Germinal center (tissue), 1 donor: ENCODE results near the gene VTI1A.
"Not testable (repeated sequence)": the region's sequence is repeated elsewhere in the genome, so short reads cannot be mapped to it uniquely, and the experiment has no call there.

Source experiments
- DNase-seq: peaks from one replicate; pipeline ENCODE4 v3.0.0; 2012; ENCODE audit warnings: mixed read lengths, low spot score

Gene VTI1A

DNA sequence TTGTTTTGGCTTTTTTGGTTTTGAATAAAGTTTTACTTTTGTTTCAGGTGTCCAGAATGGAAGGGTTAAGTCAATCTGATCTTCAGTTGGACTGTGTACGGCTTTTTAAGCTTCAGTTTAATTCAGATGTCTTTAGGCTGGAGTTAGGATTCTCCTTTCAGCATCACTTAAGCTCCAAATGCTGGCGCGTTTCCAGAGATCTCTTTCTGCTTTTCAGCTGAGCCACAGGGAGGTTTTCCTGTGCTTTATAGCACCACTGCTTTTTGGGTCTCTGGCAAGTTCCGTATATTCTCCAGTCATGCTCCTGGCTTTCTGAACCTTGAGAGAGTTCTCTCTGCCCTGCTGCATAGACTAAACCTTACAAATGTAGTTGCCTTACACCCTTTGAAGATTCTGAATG, 60.0 kb downstream of the VTI1A start:
- no peak for DNase-seq

DNA sequence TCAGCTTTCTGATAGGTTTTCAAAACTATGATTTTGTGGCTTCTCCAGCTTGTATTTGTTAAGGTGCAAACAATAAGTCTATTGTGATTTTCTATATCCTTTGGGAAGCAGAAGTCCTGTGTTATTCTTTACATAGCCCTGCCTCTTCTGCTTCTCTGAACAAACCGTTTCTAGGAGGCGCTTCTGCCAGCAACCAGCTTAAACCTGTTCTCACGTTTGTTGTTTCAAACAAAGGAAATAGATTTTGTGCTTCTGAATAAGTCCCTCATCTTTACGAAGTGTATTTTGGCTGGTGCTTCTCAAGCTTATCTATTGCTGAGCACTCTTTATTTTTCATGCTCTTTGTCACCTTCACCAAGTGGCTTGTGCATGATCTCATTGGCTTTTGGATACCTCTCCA, 61.0 kb downstream of the VTI1A start:
- DNase-seq = no peak

DNA sequence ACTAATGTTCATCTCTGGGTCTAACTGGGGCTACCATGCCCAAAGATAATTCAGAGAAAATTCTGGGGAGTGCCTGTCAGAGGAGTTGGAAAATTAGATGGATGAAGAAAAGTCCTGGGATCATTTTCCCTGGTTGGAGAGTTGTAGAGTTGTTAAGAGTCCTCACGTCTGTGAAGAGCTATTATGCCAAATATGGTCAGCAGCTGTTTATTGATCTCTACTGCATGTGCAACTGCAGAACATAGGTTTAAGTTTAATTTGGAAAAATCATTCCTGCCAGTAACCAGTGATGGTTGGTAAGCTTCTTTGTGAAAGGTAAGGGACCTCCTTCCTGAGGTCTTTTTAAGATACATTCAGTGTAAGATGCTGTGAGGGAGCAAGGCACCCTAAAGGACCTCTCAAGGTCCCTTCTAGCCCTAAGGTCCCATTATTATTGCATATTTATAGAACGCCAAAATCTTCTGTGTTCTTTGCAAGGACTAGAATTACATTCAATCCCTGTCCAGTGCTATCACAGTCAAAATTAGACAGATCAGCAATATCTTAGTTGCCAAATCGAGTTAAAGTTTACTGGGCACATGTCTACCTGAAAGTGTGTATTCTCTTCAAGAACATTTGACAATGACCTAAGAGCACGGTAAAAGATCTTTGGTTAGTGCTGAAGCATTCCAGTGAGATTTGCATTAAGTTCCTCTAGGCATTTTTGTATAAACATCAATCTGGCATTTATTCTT, 62.7 kb downstream of the VTI1A start:
- no peak for DNase-seq

GRCh38 chr10:112510384-112510783, 63.4 kb downstream of the VTI1A start:
- no peak for DNase-seq

DNA sequence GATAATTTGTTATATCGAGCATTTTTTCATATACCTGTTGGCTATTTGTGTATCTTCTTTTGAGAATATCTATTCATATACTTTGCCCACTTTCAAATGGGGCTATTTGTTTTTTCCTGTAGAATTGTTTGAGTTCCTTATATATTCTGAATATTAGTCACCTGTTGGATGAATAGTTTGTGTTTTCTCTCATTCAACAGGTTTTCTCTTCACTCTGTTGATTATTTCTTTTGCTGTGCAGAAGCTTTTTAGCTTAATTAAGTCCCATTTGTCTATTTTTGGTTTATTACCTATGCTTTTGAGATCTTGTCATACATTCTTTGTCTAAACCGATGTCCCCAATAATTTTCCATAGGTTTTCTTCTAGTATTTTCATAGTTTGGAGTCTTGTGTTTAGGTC, 65.3 kb downstream of the VTI1A start:
- DNase-seq = no peak

DNA sequence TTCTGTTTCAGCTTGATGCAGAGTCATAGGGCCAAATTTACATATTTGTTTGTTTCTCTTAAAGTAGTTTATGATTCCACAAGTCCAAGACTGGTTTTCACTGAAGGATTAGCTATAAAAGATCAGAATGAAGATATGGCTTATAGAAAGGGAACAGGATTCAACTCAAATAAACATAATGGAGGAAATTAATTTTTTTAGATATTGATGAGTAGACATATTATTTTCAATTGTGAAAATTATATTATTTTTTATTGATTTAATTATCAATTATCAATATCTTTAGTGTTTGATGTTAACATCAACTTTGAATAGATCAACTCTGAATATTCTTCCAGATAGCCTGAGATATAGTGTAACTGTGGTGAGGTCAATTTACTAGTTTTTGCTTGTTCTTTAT, 68.1 kb downstream of the VTI1A start:
- no peak for DNase-seq

DNA sequence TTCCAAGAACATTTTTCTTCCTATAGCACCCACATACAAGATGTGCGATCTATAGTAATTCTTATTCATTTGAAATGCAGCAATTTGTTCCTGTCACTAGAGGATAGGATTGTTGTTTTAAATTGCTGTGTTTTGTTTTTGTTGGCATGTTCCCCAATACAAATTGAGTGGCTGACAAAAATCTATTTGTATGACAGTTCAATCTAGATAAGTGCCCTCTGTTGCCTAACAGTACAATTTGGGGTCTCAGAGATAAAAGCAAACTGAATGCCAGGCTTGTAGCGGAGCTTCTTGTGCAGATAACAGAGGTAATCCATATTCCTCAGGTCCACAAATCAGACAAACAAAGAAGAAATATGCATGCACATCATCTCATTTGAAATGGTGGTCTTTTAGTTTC, 68.8 kb downstream of the VTI1A start:
- no peak for DNase-seq

GRCh38 chr10:112517451-112517862, 70.4 kb downstream of the VTI1A start:
- DNase-seq = no peak

DNA sequence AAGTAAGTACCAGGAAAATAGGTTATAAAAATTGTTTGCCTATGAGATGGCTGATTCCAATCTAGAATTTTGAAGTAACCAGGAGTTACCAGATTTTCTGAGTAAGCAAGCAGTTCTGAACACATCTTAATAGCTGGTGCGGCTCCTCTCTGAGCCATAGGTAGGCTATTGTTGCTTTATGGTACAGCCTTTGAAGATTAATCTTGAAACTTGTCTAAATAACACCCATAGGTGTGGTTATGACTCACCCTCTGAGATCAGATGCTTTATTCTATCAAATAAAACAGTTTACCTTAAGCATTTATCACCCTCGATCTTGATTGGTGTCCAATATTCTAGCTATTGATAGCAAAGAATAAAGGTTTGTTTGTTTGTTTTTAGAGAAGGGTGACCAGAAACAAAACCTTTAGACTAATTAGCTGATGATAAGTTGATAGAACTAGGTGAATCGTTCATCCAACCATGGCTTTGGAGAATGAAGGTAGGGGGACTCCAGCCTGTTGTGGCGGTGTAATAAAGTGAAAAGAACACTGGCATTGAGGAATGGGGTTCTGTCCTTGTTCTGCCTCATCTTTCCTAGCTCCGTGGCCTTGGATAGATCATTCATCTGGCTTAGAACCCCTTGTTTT, 72.2 kb downstream of the VTI1A start:
- no peak for DNase-seq

DNA sequence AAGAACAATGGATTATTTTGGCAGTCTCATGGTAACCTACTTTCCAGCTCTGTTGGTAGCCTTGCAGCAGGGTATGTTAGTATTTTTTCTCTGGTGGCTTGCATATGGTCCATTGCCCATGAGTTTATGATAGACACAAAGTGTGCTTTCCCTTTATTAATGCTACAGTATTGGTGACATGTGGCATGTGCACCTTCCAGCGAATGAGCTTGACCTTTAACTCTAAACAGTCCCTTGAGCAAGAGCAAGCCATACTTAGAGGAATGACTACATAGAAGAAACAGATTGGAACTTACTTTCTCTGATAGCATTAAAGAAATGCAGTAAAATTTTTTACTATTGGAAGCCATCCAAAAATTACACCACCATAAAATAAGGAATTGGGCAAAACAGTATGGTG, 73.9 kb downstream of the VTI1A start:
- DNase-seq = no peak

- DNase-seq = no peak
Measured at GRCh38 chr10:112524641-112525040, 77.6 kb downstream of the VTI1A start.

DNA sequence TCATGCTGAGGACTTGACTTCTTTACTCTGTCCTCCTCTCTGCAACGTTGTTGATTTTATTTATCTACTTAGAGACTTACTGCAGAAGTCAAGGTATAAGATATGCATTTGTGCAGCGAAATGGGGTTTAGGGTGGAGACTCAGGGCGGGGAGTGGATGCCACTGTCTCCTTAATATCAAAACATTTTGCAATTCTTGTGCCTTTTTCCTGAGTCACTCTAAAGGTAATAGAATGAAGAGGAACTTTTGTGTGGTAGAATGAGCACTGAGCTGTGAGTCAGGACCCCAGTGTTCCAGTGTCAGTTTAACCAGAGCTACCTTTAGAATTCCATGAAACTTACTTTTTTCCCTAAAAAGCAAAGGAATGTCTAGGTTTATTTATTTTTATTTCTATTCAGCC, 78.2 kb downstream of the VTI1A start:
- no peak for DNase-seq

- DNase-seq = no peak
Measured at GRCh38 chr10:112526139-112526538, 79.1 kb downstream of the VTI1A start.

- DNase-seq = no peak
Measured at GRCh38 chr10:112526906-112527305, 79.9 kb downstream of the VTI1A start.

GRCh38 chr10:112528235-112528634, 81.2 kb downstream of the VTI1A start:
- DNase-seq = no peak

- DNase-seq = no peak
Measured at GRCh38 chr10:112531421-112531820, 84.4 kb downstream of the VTI1A start.

GRCh38 chr10:112532189-112532588, 85.2 kb downstream of the VTI1A start:
- DNase-seq = peak; percentile 10

DNA sequence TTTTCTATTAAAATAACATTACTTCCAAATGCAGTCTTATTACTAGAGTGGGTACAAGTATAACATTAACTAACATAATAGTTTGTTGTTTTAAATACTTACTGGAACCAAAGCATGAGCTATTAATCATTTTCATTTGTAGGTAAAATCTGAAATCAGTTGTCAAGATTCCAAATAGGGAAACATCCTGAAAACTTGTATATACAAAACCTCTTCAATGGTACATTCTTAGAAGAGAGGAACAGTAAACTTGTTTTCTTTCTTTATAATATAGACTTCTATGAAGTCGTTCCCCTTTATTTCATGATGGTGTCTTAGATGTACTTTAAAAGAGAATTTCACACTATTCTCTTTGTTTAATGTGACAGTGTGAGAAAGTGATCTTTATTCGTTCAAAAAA, 85.9 kb downstream of the VTI1A start:
- DNase-seq = no peak

- no peak for DNase-seq
Measured at GRCh38 chr10:112533916-112534315, 86.9 kb downstream of the VTI1A start.

DNA sequence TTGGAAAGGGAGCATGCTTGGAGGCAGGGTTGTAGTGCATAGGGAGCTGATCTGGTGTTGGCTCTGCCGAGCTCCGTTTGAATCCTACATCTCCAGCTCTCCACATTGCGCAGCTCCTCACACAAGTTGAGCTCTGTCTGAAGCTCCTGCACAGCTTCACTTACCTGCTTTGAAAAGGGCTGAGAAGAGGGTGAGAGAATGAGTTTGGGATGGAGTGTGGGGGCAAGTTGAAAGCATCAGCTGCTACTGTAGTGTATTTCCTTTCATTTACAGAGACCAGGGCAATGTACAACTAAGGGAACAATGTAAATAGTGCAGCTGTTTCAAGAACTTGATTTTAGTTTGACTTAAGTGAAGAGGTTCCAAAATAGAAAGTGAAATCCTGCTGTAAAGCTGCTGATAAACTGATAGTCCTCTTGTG, 88.5 kb downstream of the VTI1A start:
- no peak for DNase-seq

DNA sequence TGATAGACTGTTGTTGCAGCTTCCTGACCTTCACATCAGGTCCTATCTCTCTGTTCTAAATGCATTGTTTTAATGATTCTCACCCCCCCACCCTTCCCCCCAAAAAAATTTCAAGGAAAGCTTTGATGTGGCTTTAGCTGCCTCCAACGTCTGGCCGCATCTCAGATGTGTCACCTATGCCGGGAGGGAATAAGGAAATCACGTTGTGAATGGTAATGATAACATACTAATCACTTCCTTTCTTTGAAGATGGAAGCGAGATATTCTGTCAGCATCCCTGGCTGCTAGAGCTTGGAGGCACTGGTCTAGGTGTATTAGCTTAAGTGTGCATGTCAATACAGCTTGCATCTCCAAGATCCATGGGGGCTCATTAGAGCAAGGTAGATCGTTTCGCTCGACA, 89.6 kb downstream of the VTI1A start:
- DNase-seq = no peak

GRCh38 chr10:112538168-112538567, 91.2 kb downstream of the VTI1A start:
- no peak for DNase-seq

DNA sequence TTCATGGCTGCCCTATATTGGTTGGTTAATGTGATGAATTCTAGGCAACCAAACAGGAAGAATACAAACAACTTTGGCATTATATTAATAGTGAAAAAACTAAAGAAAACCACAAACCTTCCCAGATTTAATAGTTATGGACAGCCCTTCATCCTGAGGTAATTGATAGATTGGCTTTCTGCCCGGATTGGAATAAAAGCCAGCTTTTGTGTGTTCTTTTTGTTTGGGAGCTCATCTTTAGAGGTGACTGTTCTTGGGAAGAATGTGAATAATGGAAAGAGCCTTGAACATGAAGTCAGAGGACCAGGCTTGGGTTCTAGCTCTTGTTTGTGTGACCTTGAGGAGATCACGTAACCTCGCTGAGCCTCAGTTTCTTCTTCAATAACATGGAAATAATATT, 92.3 kb downstream of the VTI1A start:
- no peak for DNase-seq

- DNase-seq = not testable (repeated sequence)
Measured at GRCh38 chr10:112542823-112543222, 95.8 kb downstream of the VTI1A start.
